Activated naive CD4-positive, alpha-beta T cell (primary cell): ENCODE results near the gene NUDT8.
"Not testable (repeated sequence)": the region's sequence is repeated elsewhere in the genome, so short reads cannot be mapped to it uniquely, and the experiment has no call there.

Experiments used
- DNase-seq, 4 experiments: peaks; one replicate each; lab custom pipeline; 2025; lab: John Stamatoyannopoulos, UW

Gene NUDT8

GRCh38 chr11:67641338-67642172 is 11.8 kb upstream of the NUDT8 start:
- DNase-seq, result no peak

- DNase-seq, result no peak
These were observed 11.1 kb upstream of the NUDT8 start for GRCh38 chr11:67640758-67641337.

- peak in 1 of 4 experiments; percentile 44 for DNase-seq
These were observed 10.5 kb upstream of the NUDT8 start for GRCh38 chr11:67640021-67640757.

GRCh38 chr11:67639438-67639859 is 9.7 kb upstream of the NUDT8 start, which contains the start of gene TBX10:
Gene TBX10, minus strand, starts transcription at chr11:67639763. Its CDS starts 291 bp downstream, at chr11:67639472.
- no peak for DNase-seq

- no peak for DNase-seq
These were observed 9.0 kb upstream of the NUDT8 start for GRCh38 chr11:67638535-67639437.

GRCh38 chr11:67637441-67637840 is 7.7 kb upstream of the NUDT8 start:
- not testable (repeated sequence) for DNase-seq

- no peak for DNase-seq
These were observed 7.2 kb upstream of the NUDT8 start for GRCh38 chr11:67636962-67637361.

GRCh38 chr11:67635231-67635521 is 5.4 kb upstream of the NUDT8 start:
- no peak for DNase-seq

- DNase-seq, result no peak
These were observed 4.9 kb upstream of the NUDT8 start for GRCh38 chr11:67634366-67635230.

- no peak for DNase-seq
These were observed 4.1 kb upstream of the NUDT8 start for GRCh38 chr11:67633758-67634365.

GRCh38 chr11:67632982-67633755 is 3.4 kb upstream of the NUDT8 start:
- no peak for DNase-seq

- no peak for DNase-seq
These were observed 2.6 kb upstream of the NUDT8 start for GRCh38 chr11:67632175-67632981.

GRCh38 chr11:67631853-67632174 is 2.1 kb upstream of the NUDT8 start:
- no peak for DNase-seq

- no peak for DNase-seq
These were observed 1.7 kb upstream of the NUDT8 start for GRCh38 chr11:67631411-67631810.

GRCh38 chr11:67630943-67631331 is 1.2 kb upstream of the NUDT8 start:
- DNase-seq, result no peak

- peak; percentile 88 to 100 (median 96) for DNase-seq
These were observed 648 bp upstream of the NUDT8 start for GRCh38 chr11:67630228-67630942.

- DNase-seq, result no peak
These were observed 889 bp downstream of the NUDT8 start for GRCh38 chr11:67628710-67629385.
